ENCODE measurements around the gene UBE3C.

The UBE3C gene

DNA sequence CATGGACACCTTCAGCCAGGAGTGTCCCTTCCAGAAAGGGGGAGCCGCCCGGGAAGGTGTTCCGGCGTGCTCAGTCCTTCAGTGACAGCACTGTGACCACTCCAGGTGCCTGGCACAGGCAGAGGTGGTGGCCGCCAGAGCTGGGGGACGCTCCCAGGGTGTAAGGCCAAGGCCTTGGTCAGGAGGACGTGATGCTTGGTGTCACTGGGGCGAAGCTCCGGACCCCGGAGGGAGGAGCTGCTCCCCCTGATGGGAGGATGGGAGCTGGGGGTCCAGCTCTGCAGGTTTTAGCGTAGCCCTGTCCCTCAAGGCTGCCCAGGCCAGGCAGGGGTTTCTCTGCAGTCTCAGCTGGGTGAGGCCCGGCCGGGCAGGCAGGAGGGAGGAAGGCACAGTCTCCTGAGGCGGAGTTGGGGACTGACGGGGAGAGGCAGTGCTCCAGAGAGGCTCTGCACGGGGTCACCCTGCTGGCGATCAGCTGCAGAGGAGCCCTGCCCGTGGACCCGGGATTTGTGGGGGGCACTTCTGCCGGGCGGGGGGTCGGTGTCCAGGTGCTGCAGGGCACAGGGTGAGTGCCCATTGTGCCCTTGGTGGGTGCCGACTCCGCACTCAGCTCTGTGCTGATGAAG is 141.6 kb downstream of the UBE3C start:
- TF ChIP-seq, protein P1, sequence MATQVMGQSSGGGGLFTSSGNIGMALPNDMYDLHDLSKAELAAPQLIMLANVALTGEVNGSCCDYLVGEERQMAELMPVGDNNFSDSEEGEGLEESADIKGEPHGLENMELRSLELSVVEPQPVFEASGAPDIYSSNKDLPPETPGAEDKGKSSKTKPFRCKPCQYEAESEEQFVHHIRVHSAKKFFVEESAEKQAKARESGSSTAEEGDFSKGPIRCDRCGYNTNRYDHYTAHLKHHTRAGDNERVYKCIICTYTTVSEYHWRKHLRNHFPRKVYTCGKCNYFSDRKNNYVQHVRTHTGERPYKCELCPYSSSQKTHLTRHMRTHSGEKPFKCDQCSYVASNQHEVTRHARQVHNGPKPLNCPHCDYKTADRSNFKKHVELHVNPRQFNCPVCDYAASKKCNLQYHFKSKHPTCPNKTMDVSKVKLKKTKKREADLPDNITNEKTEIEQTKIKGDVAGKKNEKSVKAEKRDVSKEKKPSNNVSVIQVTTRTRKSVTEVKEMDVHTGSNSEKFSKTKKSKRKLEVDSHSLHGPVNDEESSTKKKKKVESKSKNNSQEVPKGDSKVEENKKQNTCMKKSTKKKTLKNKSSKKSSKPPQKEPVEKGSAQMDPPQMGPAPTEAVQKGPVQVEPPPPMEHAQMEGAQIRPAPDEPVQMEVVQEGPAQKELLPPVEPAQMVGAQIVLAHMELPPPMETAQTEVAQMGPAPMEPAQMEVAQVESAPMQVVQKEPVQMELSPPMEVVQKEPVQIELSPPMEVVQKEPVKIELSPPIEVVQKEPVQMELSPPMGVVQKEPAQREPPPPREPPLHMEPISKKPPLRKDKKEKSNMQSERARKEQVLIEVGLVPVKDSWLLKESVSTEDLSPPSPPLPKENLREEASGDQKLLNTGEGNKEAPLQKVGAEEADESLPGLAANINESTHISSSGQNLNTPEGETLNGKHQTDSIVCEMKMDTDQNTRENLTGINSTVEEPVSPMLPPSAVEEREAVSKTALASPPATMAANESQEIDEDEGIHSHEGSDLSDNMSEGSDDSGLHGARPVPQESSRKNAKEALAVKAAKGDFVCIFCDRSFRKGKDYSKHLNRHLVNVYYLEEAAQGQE (IDR thresholded peaks at IDR 0.05; ENCODE audit: insufficient replicate concordance, low read depth): no peak
- TF ChIP-seq, protein P2, sequence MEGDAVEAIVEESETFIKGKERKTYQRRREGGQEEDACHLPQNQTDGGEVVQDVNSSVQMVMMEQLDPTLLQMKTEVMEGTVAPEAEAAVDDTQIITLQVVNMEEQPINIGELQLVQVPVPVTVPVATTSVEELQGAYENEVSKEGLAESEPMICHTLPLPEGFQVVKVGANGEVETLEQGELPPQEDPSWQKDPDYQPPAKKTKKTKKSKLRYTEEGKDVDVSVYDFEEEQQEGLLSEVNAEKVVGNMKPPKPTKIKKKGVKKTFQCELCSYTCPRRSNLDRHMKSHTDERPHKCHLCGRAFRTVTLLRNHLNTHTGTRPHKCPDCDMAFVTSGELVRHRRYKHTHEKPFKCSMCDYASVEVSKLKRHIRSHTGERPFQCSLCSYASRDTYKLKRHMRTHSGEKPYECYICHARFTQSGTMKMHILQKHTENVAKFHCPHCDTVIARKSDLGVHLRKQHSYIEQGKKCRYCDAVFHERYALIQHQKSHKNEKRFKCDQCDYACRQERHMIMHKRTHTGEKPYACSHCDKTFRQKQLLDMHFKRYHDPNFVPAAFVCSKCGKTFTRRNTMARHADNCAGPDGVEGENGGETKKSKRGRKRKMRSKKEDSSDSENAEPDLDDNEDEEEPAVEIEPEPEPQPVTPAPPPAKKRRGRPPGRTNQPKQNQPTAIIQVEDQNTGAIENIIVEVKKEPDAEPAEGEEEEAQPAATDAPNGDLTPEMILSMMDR (IDR thresholded peaks at IDR 0.05; ENCODE audit: insufficient read depth, low read length): no peak
- no peak for TF ChIP-seq POLR2AphosphoS5 (IDR thresholded peaks at IDR 0.05; ENCODE audit: low read depth)
- no peak for TF ChIP-seq GABPA (IDR thresholded peaks at IDR 0.05; ENCODE audit: low read depth)
- no peak for TF ChIP-seq SPI1 (IDR thresholded peaks at IDR 0.05; ENCODE audit: borderline replicate concordance, low read depth)
- DNase-seq (ENCODE audit: low read depth in 1 of 2, low spot score in 1 of 2): no peak
- Histone ChIP-seq H3K27me3 (ENCODE audit: insufficient read depth, poor library complexity, severe bottlenecking) (no peaks in the 10 kb centered on the region), H3K27ac (replicated peaks) (no peak overlapping the region), H3K4me3 (replicated peaks; ENCODE audit: insufficient read depth, low read length) (no peak overlapping the region)

DNA sequence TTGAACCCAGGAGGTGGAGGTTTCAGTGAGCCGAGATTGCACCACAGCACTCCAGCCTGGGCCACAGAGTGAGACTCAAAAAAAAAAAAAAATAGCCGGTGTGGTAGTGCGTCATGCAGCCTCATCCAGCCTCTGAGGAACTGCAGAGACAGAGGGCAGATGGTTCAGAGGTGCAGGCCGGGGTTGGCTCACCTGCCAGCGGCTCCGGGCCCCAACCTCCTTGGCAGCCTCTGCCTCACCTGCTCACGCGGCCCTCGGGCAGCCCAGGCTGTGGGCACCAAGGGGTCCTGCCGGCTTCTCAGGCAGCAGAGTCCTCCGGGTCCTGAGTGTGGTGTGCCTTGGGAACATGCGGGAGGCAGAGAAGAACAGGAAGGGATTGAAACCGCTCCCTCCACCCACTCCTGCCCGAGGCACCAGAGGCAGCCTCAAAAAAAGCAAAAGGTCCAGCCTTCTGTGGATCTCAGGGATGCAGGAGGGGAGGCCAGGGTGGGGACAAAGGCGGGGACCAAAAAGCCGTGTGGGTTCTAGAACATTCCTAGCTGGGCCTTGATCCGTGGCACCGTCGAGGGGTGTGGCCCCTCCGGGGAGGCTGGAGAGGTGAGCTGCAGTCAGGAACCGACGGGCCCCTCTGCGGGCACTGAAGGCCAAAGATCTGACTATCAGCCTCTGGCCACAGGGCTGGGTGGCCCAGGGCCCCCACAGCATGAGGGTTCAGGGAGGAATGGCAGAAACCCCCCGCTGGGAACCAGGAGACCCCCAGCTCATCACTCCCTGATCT is 142.7 kb downstream of the UBE3C start:
- TF ChIP-seq, protein P1 (IDR thresholded peaks at IDR 0.05; ENCODE audit: insufficient replicate concordance, low read depth): no peak
- TF ChIP-seq SPI1 (IDR thresholded peaks at IDR 0.05; ENCODE audit: borderline replicate concordance, low read depth): no peak
- TF ChIP-seq, protein P2 (IDR thresholded peaks at IDR 0.05; ENCODE audit: insufficient read depth, low read length): no peak
- no peak for TF ChIP-seq GABPA (IDR thresholded peaks at IDR 0.05; ENCODE audit: low read depth)
- no peak for TF ChIP-seq POLR2AphosphoS5 (IDR thresholded peaks at IDR 0.05; ENCODE audit: low read depth)
- Histone ChIP-seq H3K27ac (replicated peaks) (no peak overlapping the region), H3K4me3 (replicated peaks; ENCODE audit: insufficient read depth, low read length) (no peak overlapping the region), H3K27me3 (ENCODE audit: insufficient read depth, poor library complexity, severe bottlenecking) (no peaks in the 10 kb centered on the region)
- no peak for DNase-seq (ENCODE audit: low read depth in 1 of 2, low spot score in 1 of 2)

DNA sequence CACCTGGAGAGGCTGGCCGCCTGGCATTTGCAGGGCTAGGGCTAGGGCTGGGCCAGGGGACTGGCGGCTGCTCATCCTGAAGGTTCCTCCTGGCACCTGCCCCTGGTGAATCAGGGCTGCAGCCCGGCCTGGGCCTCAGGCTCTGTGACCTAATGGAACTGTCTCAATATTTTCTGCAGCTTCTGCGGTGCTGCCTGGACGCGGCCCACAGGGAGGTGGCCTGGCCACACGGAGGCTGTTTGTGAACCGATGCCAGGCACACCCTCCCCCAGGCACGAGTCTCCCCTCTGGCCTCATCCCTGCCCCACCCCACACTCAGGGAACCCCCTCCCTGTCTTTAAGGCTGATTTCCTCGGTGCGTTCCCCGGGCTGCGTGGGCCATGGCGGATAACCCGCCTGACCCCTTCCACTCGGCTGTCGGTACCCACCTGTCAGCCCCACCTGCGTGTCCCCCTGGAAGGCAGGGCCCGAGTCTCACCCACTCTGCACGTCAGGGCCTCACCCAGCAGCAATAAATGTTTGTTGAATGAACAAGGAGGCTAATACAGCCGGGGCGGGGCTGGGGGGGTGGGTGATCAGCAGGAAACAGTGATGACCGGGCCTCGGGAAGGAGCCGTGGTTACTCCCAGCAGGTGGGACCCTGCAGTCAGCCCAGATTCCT is 143.5 kb downstream of the UBE3C start:
- Histone ChIP-seq H3K27me3 (ENCODE audit: insufficient read depth, poor library complexity, severe bottlenecking) (no peaks in the 10 kb centered on the region), H3K4me3 (replicated peaks; ENCODE audit: insufficient read depth, low read length) (no peak overlapping the region), H3K27ac (replicated peaks) (no peak overlapping the region)
- no peak for TF ChIP-seq GABPA (IDR thresholded peaks at IDR 0.05; ENCODE audit: low read depth)
- no peak for DNase-seq (ENCODE audit: low read depth in 1 of 2, low spot score in 1 of 2)
